ENCODE measurements around the gene TMEM17. TPM values are rescaled to one million over a fixed set of nuclear protein-coding genes. Genes with fewer than 3 reads are reported as not detected.

The TMEM17 gene
- polyA plus RNA-seq, 3 donors = 5.9 to 8.4 (median 7.4) TPM

DNA sequence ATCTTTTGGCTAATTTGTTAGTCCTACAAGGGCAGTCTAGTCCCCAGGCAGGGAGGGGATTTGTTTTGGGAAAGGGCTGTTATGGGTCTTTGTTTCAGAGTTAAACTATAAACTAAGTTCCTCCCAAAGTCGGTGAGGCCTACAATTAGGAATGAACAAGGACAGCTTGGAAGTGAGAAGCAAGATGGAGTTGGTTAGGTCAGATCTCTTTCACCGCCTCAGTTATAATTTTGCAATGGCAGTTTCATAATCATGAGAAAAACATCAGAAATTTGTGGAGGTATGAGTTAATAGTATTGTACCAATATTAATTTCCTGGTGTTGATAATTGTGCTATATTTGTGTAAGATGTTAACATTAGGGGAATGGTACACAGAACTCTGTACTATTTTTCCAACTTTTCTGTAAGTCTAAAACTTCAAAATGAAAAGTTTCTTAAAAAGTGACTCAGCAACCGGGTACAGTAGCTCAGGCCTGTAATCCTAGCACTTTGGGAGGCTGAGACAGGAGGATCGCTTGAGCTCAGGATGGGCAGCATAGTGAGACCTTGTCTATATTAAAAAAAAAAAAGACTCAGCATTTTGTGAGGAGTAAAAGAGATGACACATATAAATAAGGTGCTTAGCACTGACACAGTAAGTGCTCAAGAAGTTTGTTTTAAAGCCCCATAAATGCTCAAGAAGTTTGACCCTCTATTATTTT lies 40.8 kb downstream of the TMEM17 start:
- DNase-seq (ENCODE audit: extremely low read depth in 1 of 11, low read depth in 9 of 11, low spot score in 4 of 11) = no peak

DNA sequence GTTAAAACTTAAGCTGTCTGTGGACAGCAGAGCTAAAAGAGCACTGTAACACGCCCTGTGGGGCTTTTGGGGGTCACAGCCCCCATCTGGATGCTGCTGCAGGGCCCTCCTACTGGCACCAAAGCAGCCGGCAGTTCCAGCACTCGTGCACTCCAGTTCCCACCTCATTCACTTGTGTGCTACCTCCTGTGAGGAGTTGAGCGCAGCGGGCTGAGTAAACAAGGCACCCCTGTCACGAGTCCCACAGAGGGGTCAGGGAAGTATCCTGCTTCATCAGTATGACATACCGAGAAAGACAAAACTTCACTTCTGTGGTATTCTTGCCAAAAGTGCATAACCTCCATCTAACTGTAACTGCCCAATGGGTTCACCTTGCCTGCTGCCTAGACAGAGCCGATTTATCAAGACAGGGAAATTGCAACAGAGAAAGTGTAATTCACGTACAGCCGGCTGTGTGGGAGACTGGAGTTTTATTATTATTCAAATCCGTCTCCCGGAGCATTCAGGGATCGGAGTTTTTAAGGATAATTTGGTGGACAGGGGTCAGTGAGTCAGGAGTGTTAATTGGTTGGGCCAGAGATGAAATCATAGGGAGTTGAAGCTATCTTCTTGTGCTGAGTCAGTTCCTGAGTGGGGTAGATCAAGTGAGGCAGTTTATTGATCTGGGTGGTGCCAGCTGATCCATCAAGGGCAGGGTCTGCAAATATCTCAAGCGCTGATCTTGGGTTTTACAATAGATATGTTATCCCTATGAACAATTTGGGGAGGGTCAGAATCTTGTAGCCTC lies 41.6 kb downstream of the TMEM17 start:
- DNase-seq (ENCODE audit: extremely low read depth in 1 of 11, low read depth in 9 of 11, low spot score in 4 of 11) = no peak

DNA sequence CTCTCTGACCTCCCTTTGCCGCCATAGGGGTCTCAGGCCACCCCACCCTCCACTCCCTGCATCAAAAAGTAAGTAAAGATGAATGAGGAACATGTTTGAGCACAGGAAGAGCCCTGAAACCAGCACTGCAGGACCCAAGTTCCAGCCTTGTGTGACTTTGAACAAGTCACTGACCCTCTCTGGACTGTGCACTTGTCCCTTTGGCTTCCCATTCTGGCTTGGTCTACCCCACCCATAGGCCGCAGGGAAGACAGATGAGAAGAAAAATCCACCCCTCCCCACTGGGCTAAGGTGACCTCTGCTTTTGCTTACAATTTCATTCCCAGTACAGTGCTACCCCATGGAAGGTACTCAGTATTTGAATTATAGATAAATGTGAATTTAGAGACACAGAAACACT lies 43.8 kb downstream of the TMEM17 start:
- DNase-seq (ENCODE audit: extremely low read depth in 1 of 11, low read depth in 9 of 11, low spot score in 4 of 11) = no peak

DNA sequence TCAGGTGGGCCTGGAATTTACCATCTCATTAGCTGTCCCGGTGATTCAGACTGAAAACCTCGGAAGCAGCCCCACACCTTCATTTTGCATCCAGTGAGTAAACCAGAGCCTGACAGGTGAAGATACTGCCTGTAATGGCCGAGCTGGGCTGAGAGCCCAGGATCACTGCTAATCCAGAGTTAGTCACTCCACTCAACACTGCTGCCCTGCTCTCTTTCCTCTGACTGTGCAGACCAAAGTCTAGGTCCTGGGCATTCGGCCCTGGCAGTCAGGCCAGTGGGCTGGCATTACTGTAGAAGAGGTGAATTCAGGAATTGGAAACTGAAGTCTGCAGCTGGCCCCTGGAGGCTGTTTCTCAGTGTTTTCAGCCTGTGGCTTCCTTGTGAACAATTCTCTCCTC lies 44.3 kb downstream of the TMEM17 start:
- DNase-seq (ENCODE audit: extremely low read depth in 1 of 11, low read depth in 9 of 11, low spot score in 4 of 11) = no peak

DNA sequence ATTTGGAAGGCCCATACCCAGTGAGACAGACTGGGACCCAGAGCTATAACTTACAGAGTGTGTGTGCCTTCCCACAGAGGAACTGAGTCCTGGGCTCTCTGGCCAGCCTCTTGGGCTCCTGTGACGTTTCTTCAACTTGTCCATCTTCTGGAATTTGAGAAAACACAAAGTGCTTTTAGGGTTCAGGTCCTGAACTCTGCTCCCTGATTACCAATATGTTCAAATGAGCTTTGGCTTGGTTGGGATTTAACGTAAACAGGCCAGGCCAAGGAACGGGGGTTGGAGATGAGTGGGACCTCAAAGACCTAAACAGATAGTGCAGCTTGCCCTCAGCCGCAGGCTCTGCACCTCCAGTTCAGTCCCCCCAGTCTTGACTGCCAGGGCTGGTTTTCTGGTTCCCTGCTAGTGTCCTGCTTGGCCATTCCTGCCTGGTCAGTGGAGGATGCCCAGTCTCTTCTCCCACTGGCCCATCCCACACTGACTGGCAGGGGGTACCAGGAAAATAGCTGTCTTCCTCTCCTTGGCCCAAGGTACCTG lies 44.9 kb downstream of the TMEM17 start:
- no peak for DNase-seq (ENCODE audit: extremely low read depth in 1 of 11, low read depth in 9 of 11, low spot score in 4 of 11)

DNA sequence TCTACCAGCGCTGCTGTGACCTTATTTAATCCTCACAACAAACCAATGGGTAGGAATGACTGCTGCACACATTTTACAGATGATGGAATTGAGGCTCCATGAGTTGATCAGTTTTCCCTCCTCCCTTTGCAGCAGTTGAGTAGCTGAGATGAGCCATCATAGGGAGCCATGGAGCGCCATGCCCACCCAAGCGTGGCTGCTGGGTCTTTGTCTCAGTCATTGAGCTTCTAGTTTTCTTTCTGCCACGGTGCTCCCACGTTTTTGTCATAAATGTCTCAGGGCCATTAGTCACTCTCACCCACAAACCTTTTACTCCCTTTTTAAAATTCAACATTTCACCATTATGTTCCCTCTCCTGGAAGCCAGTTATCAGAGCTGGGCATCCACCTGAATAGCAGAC lies 45.8 kb downstream of the TMEM17 start:
- peak in 1 of 11 donors; percentile 18 for DNase-seq (ENCODE audit: extremely low read depth in 1 of 11, low read depth in 9 of 11, low spot score in 4 of 11)

DNA sequence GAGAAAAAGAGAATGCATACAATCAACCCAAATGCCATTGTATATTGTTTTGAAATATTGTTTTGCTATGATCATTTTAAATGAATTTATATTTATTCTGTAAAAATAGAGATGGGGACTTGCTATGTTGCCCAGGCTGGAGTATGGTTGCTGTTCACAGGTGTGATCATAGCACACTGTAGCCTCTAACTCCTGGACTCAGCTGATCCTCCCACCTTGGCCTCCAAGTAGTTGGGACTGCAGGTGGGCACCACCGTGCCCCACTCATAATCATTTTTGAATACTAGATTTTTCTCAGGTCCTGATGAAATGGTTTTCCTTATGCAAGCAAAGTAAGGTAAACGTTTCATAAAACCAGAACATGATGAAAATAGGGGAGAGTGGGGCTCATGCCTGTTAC lies 46.3 kb downstream of the TMEM17 start:
- no peak for DNase-seq (ENCODE audit: extremely low read depth in 1 of 11, low read depth in 9 of 11, low spot score in 4 of 11)

DNA sequence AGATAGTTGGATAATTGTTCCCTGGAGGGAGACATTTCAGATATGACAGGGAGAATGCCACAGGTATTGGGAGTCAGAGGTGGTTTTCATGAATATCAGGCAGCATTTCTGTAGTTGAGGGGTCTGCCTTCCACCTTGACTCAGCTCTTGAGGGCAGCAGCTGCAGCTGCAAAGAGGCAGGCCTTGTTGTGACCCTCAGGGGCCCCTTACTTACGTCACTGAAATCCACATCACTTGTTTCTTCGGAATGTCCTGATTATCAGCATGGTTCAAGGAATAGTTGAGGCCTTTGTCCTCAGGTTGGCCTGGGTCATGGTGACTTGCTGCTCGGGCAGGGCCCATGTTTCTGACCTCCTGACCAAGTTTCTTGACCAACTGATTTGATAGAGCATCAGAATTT lies 46.9 kb downstream of the TMEM17 start:
- DNase-seq (ENCODE audit: extremely low read depth in 1 of 11, low read depth in 9 of 11, low spot score in 4 of 11) = no peak

DNA sequence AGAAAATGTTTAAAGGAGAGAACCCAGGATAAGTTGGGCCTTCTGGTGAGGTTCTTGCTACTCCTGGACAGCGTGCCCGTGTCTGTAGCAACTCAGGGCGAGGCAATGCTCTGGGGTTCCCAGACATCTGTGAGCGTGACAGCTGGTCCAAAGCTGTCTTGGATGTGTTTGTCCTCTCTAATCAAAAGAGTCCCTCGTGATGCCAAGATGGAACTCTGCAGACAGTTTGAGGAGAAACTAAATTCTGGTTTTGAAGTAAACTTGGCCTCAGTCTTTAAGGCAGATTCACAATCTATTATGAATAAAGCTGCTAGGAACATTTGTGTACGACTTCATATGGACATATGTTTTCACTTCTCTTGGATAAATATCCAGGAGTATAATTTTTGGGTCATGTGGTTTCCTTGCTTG lies 47.3 kb downstream of the TMEM17 start:
- DNase-seq (ENCODE audit: extremely low read depth in 1 of 11, low read depth in 9 of 11, low spot score in 4 of 11) = no peak

DNA sequence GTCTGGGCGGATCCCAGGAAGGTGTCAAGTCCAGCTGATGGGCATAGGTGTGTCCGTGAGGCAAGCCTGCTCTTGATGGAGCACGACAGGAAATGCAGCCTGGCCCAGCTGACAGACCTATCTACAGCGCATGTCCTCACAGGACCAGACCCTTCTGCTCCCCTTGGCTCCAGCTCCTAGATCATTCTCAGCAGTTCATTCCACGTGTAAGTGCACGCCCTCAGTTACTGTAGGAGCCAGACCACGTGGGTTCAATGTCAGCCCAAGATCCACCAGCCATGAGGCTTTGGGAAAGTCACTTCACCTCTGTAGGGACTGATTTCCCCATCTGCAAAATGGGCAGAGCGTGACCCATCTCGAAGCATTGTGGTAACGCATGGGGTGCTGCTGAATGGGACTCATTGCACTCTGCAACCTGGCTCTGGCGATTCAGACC lies 47.8 kb downstream of the TMEM17 start:
- no peak for DNase-seq (ENCODE audit: extremely low read depth in 1 of 11, low read depth in 9 of 11, low spot score in 4 of 11)

DNA sequence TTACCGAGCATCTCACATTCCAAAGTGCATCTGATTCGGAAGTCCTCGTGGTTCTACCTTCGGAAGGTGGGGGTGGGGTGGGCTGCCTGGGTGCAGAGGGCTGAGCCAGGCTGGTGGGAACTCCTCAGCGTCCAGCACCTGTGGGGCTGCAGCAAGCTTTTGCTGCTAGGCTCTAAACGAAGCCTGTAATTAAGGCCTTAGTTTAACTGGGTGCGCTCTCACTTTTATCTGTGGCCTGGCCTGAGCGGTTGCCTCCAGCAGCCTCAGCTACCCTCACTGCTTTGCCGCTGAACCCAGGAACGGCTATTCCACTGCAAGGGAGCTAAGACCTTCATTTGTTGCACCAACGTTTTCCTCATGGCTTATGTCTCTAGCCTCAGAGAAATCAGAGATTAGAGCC lies 48.4 kb downstream of the TMEM17 start:
- no peak for DNase-seq (ENCODE audit: extremely low read depth in 1 of 11, low read depth in 9 of 11, low spot score in 4 of 11)

DNA sequence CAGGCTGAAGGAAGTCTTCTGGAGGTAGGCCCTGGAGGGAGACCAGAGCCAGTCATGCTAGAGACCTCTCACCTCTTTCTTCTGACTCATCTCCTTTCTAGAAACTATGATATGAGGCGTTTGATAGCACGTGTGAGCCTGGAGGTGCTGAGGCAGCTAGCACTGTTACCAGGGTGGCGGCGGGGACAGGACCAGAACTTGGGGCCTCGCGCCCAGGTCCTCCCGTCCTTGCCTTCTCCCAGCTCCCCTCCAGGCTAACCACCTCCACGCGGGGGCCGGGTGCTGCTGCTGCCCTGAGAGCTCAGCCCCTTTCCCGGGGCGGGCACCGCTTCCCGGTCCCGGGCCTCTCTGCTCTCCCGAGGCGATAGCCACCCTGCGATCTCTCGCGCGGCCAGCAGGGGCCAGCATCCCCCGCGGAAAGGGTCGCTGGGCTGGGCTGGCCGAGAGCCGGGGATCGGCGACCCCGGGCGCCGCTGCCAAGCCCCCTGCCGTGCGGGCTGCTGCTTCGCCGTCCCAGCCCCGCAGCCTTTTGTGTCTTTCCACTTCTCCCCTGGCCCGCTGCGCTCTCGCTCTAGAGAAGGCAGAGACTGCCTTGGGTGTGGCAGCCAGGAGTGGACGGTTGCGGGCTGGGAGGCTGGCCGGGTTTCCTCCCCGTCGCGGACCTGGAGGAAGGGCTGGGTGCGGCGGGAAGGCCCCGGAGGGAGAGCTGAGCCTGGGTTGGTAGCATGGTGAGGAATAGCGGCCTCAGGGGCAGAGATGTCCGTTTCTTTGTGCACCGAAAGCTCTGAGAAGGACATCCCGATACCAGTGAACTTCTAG lies 49.1 kb downstream of the TMEM17 start:
- peak in 9 of 11 donors; percentile 39 to 68 (median 54) for DNase-seq (ENCODE audit: extremely low read depth in 1 of 11, low read depth in 9 of 11, low spot score in 4 of 11)

DNA sequence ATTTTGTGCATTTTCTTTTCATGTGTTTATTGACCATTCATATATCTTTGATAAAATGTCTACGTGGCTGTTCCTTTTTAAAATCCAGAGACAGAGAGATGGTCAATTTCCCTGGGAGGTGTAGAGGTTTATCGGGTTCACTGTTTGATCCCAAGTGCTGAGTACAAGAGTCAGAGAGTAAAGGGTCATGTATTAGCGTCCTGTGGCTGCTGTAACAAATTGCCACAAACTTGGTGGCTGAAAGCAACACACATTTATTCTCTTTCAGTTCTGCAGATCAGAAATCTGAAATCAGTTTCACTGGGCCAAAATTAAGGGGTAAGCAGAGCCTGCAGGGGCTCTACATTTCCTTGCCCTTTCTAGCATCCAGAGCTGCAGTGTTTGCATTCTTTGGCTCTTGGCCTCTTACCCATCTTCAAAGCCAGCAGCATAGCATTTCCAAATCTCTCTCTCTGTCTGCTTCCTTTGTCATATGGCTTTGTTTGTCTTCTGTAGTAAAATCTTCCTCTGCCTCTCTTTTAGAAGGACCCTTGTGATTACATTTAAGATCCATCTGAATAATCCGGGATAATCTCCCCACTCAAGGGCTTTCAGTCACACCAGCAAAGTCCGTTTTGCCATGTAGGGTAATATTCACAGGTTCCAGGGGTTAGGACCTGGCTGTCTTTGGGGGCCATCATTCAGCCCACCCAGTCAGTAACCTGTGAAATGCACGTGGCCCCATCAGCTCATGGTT lies 49.9 kb downstream of the TMEM17 start:
- DNase-seq (ENCODE audit: extremely low read depth in 1 of 11, low read depth in 9 of 11, low spot score in 4 of 11) = no peak

DNA sequence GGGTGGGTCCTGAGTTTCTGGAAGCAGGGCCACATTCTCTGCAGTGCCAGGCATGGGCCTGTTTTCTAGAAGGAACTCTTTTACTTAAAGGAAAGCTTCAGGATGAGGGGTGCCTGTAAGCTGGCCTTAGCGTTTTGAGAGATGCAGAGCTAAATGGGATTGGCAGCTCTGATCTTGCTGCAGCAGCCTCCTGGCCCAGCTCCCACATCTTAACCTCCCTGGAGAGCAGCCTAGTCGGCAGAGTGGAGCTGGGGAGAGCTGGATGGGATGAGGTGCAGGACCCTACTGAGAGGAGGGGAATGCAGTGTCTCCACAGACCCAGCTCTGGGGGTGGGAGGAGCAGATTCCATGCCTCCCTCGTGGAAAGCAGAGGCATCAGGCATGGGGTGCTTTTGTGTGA lies 52.0 kb downstream of the TMEM17 start:
- DNase-seq (ENCODE audit: extremely low read depth in 1 of 11, low read depth in 9 of 11, low spot score in 4 of 11) = no peak

DNA sequence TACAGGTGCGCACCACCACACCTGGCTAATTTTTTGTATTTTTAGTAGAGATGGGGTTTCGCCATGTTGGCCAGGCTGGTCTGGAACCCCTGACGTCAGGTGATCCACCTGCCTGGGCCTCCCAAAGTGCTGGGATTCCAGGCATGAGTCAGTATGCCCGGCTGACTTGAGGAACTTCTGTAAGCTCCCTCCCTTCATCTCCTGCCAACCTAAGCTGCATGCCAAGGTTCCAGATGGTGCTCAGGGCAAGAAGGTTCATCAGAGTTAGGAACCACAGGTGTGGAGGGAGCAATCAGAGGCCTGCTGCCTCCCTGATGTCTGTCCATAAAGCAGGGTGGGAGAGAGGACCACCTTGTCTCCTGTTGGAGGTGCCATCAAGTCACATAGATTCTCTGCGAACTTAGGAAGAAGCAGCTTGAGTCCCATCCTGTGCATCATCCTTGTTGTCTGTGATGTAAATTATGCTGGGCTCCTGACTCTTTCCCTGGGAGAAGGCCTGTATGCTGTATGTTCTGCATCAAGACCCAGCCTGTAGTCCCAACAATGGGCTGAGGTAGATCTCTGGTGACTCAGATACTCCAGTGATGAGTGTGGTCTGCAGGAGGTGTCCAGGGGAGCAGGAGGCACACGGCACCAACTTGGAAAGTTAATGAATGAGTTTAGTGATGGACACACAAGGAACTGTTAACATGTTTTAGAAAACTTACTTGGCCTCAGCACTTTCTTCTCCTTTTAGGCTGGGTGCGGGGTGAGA lies 53.1 kb downstream of the TMEM17 start:
- DNase-seq (ENCODE audit: extremely low read depth in 1 of 11, low read depth in 9 of 11, low spot score in 4 of 11) = no peak

DNA sequence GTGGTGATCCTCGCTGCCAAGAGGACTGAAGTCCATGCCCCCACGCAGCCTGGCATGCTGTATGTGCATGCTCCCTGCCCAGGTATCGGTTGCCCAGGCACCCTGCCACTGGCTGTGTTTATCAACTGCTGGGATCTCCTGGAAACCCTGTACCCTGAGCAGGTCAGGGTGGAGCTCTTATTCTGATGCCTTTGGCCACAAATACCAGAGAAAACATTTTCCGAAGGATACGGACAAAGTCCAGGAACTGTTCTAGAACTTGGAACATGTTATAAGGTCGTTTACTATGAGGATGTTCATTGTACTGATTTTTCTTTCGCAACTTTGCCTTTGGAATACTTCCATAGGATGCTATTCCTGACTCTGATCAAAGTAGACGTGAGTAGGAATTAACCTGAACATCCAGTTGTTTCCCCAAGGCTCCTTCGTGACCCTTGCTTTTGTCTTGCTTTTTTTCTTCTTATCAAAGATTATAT lies 55.2 kb downstream of the TMEM17 start:
- DNase-seq (ENCODE audit: extremely low read depth in 1 of 11, low read depth in 9 of 11, low spot score in 4 of 11) = no peak

All from renal cortex interstitium (tissue), 11 donors.